GM19452 (cell line): ENCODE measurements around the gene NAV3.

Experiments used
- ATAC-seq: cut with Tn5 transposase; IDR thresholded peaks from one replicate; pipeline ENCODE4 v1.9.1; 2021; ENCODE audit not compliant: unreplicated experiment

NAV3 gene

GRCh38 chr12:77845831-77846230 is 15.1 kb downstream of the NAV3 start:
- no peak for ATAC-seq

GRCh38 chr12:77847060-77847541 is 16.4 kb downstream of the NAV3 start:
- peak; percentile 95 for ATAC-seq

GRCh38 chr12:77847680-77848431 is 17.2 kb downstream of the NAV3 start:
- no peak for ATAC-seq

- no peak for ATAC-seq
Measured at GRCh38 chr12:77850129-77850528, 19.4 kb downstream of the NAV3 start.

GRCh38 chr12:77850698-77851097 is 20.0 kb downstream of the NAV3 start:
- ATAC-seq: no peak

- ATAC-seq: no peak
Measured at GRCh38 chr12:77855548-77855947, 24.9 kb downstream of the NAV3 start.

GRCh38 chr12:77861317-77861716 is 30.6 kb downstream of the NAV3 start:
- ATAC-seq: no peak

- no peak for ATAC-seq
Measured at GRCh38 chr12:77865178-77865577, 34.5 kb downstream of the NAV3 start.

GRCh38 chr12:77878901-77879300 is 48.2 kb downstream of the NAV3 start:
- no peak for ATAC-seq

- peak; percentile 60 for ATAC-seq
Measured at GRCh38 chr12:77882709-77883108, 52.0 kb downstream of the NAV3 start.

- no peak for ATAC-seq
Measured at GRCh38 chr12:77888611-77889010, 57.9 kb downstream of the NAV3 start.

GRCh38 chr12:77891518-77892147 is 60.9 kb downstream of the NAV3 start:
- ATAC-seq: no peak

GRCh38 chr12:77893918-77894317 is 63.2 kb downstream of the NAV3 start:
- ATAC-seq: no peak

- ATAC-seq: no peak
Measured at GRCh38 chr12:77894556-77894955, 63.9 kb downstream of the NAV3 start.

- ATAC-seq: no peak
Measured at GRCh38 chr12:77895699-77896098, 65.0 kb downstream of the NAV3 start.

- no peak for ATAC-seq
Measured at GRCh38 chr12:77907936-77908335, 77.2 kb downstream of the NAV3 start.

GRCh38 chr12:77914081-77914488 is 83.4 kb downstream of the NAV3 start:
- ATAC-seq: no peak

GRCh38 chr12:77915071-77915600 is 84.4 kb downstream of the NAV3 start:
- no peak for ATAC-seq

GRCh38 chr12:77916276-77916675 is 85.6 kb downstream of the NAV3 start:
- no peak for ATAC-seq

- ATAC-seq: no peak
Measured at GRCh38 chr12:77918046-77918445, 87.4 kb downstream of the NAV3 start.

GRCh38 chr12:77919450-77919849 is 88.8 kb downstream of the NAV3 start:
- ATAC-seq: no peak

- ATAC-seq: no peak
Measured at GRCh38 chr12:77923882-77924281, 93.2 kb downstream of the NAV3 start.
